Neural cell (in vitro differentiated cells): ENCODE measurements around the gene KRTAP5-1.

Experiments
- EZH2 ChIP-seq: fragments of 200-600, 300-800 bp; shearing (Covaris generic), sonication (generic); IDR thresholded peaks from 2 replicates; pipeline ENCODE4 v1.6.1; 2014; ENCODE audit warnings: antibody characterized with exemption, low read length, borderline replicate concordance, mild to moderate bottlenecking; ENCODE audit not compliant: insufficient read depth, poor library complexity, severe bottlenecking
- POLR2AphosphoS5 ChIP-seq: IDR thresholded peaks from 2 replicates; pipeline ENCODE4 v1.6.1; 2012
- SMC3 ChIP-seq: fragments of 450-650 bp; conservative IDR thresholded peaks from 2 replicates; pipeline ENCODE4 v1.6.1; 2014; ENCODE audit warnings: antibody characterized with exemption, mild to moderate bottlenecking, moderate library complexity; ENCODE audit not compliant: poor library complexity

GRCh38 chr11:1586699-1587098, 1.6 kb upstream of the KRTAP5-1 start:
- no peak for TF ChIP-seq EZH2
- TF ChIP-seq POLR2AphosphoS5, result no peak
- no peak for TF ChIP-seq SMC3
